ENCODE measurements around the gene HTR1E.

Gene HTR1E

GRCh38 chr6:87016772-87017171 lies 79.4 kb downstream of the HTR1E start:
- Histone ChIP-seq H3K4me3 (ENCODE audit: control insufficient read depth in 1 of 7, extremely low read depth in 1 of 7, insufficient read depth in 4 of 7, low read depth in 2 of 7, low read length in 6 of 7) (no peak overlapping the region), H3K27ac (ENCODE audit: insufficient read depth in 1 of 2, low read depth in 1 of 2, low read length in 2 of 2, poor library complexity in 1 of 2, severe bottlenecking in 2 of 2) (no peak overlapping the region), H3K36me3 (ENCODE audit: control insufficient read depth in 4 of 4, insufficient read depth in 4 of 4, low read length in 3 of 4) (no peaks in the 10 kb centered on the region), H3K4me1 (ENCODE audit: control extremely low read depth in 1 of 4, control insufficient read depth in 4 of 4, insufficient read depth in 4 of 4, low read length in 3 of 4) (no peaks in the 10 kb centered on the region), H3K9me3 (ENCODE audit: control extremely low read depth in 1 of 5, control insufficient read depth in 4 of 5, insufficient read depth in 2 of 5, low read depth in 1 of 5, low read length in 4 of 5) (peaks cover 0 to 2% (median 0%) of the 10 kb centered on the region in 5 experiments), H3K27me3 (replicated peaks in 2 of 5; ENCODE audit: control insufficient read depth in 4 of 5, insufficient read depth in 5 of 5, low read length in 4 of 5) (no peaks in the 10 kb centered on the region)
- no peak for DNase-seq
- ChIA-PET POLR2A (no interaction called here), CTCF (no interaction called here)
- WGBS (ENCODE audit: insufficient coverage): 20% methylated on average over 1 of the region's 2 CpGs

GRCh38 chr6:87027021-87027420 lies 89.7 kb downstream of the HTR1E start:
- DNase-seq: no peak
- Histone ChIP-seq H3K4me3 (ENCODE audit: control insufficient read depth in 1 of 7, extremely low read depth in 1 of 7, insufficient read depth in 4 of 7, low read depth in 2 of 7, low read length in 6 of 7) (no peak overlapping the region), H3K36me3 (ENCODE audit: control insufficient read depth in 4 of 4, insufficient read depth in 4 of 4, low read length in 3 of 4) (no peaks in the 10 kb centered on the region), H3K27me3 (replicated peaks in 2 of 5; ENCODE audit: control insufficient read depth in 4 of 5, insufficient read depth in 5 of 5, low read length in 4 of 5) (peaks cover 0 to 4% (median 0%) of the 10 kb centered on the region in 5 experiments), H3K4me1 (ENCODE audit: control extremely low read depth in 1 of 4, control insufficient read depth in 4 of 4, insufficient read depth in 4 of 4, low read length in 3 of 4) (no peaks in the 10 kb centered on the region), H3K9me3 (ENCODE audit: control extremely low read depth in 1 of 5, control insufficient read depth in 4 of 5, insufficient read depth in 2 of 5, low read depth in 1 of 5, low read length in 4 of 5) (no peaks in the 10 kb centered on the region), H3K27ac (ENCODE audit: insufficient read depth in 1 of 2, low read depth in 1 of 2, low read length in 2 of 2, poor library complexity in 1 of 2, severe bottlenecking in 2 of 2) (no peak overlapping the region)
- POLR2A ChIA-PET: no interaction called here
- WGBS (ENCODE audit: insufficient coverage): 92% methylated on average over 2 of the region's 2 CpGs
- CTCF ChIA-PET: no interaction called here

GRCh38 chr6:87029711-87030314 lies 92.5 kb downstream of the HTR1E start:
- H3K4me1 ChIP-seq (ENCODE audit: control extremely low read depth in 1 of 4, control insufficient read depth in 4 of 4, insufficient read depth in 4 of 4, low read length in 3 of 4): no peaks in the 10 kb centered on the region
- no peak overlapping the region for H3K4me3 ChIP-seq (ENCODE audit: control insufficient read depth in 1 of 7, extremely low read depth in 1 of 7, insufficient read depth in 4 of 7, low read depth in 2 of 7, low read length in 6 of 7)
- ChIA-PET POLR2A (no interaction called here), CTCF (no interaction called here)
- DNase-seq: peak; percentile 25 to 53 (median 46)
- no peak overlapping the region for H3K27ac ChIP-seq (ENCODE audit: insufficient read depth in 1 of 2, low read depth in 1 of 2, low read length in 2 of 2, poor library complexity in 1 of 2, severe bottlenecking in 2 of 2)
- no peaks in the 10 kb centered on the region for H3K36me3 ChIP-seq (ENCODE audit: control insufficient read depth in 4 of 4, insufficient read depth in 4 of 4, low read length in 3 of 4)
- WGBS (ENCODE audit: insufficient coverage): no CpG with 5 or more reads among the region's 3 CpGs
- H3K27me3 ChIP-seq (replicated peaks in 2 of 5; ENCODE audit: control insufficient read depth in 4 of 5, insufficient read depth in 5 of 5, low read length in 4 of 5): peaks cover 0 to 2% (median 0%) of the 10 kb centered on the region in 5 experiments
- peaks cover 0 to 2% (median 0%) of the 10 kb centered on the region in 5 experiments for H3K9me3 ChIP-seq (ENCODE audit: control extremely low read depth in 1 of 5, control insufficient read depth in 4 of 5, insufficient read depth in 2 of 5, low read depth in 1 of 5, low read length in 4 of 5)

- CTCF ChIA-PET: no interaction called here
- POLR2A ChIA-PET: no interaction called here
- Histone ChIP-seq H3K36me3 (ENCODE audit: control insufficient read depth in 4 of 4, insufficient read depth in 4 of 4, low read length in 3 of 4) (no peaks in the 10 kb centered on the region), H3K4me1 (ENCODE audit: control extremely low read depth in 1 of 4, control insufficient read depth in 4 of 4, insufficient read depth in 4 of 4, low read length in 3 of 4) (no peaks in the 10 kb centered on the region), H3K27me3 (replicated peaks in 2 of 5; ENCODE audit: control insufficient read depth in 4 of 5, insufficient read depth in 5 of 5, low read length in 4 of 5) (peaks cover 0 to 5% (median 0%) of the 10 kb centered on the region in 5 experiments), H3K4me3 (ENCODE audit: control insufficient read depth in 1 of 7, extremely low read depth in 1 of 7, insufficient read depth in 4 of 7, low read depth in 2 of 7, low read length in 6 of 7) (no peak overlapping the region), H3K27ac (ENCODE audit: insufficient read depth in 1 of 2, low read depth in 1 of 2, low read length in 2 of 2, poor library complexity in 1 of 2, severe bottlenecking in 2 of 2) (no peak overlapping the region), H3K9me3 (ENCODE audit: control extremely low read depth in 1 of 5, control insufficient read depth in 4 of 5, insufficient read depth in 2 of 5, low read depth in 1 of 5, low read length in 4 of 5) (peaks cover 0 to 7% (median 0%) of the 10 kb centered on the region in 5 experiments)
- 100% methylated on average over 4 of the region's 4 CpGs for WGBS (ENCODE audit: insufficient coverage)
- DNase-seq: no peak
Measured at GRCh38 chr6:87040729-87041128, 103.4 kb downstream of the HTR1E start.

GRCh38 chr6:87045521-87046075 lies 108.3 kb downstream of the HTR1E start:
- CTCF ChIA-PET: interaction anchor here (1.2 kb wide), 1 partner anchor 17 kb away, joined by 5 read pairs; no protein-coding TSS in a partner anchor
- WGBS (ENCODE audit: insufficient coverage): 74% methylated on average over 5 of the region's 5 CpGs
- H3K27me3 ChIP-seq (replicated peaks in 2 of 5; ENCODE audit: control insufficient read depth in 4 of 5, insufficient read depth in 5 of 5, low read length in 4 of 5): peaks cover 0 to 2% (median 0%) of the 10 kb centered on the region in 5 experiments
- no peak for DNase-seq
- peaks cover 0 to 7% (median 0%) of the 10 kb centered on the region in 5 experiments for H3K9me3 ChIP-seq (ENCODE audit: control extremely low read depth in 1 of 5, control insufficient read depth in 4 of 5, insufficient read depth in 2 of 5, low read depth in 1 of 5, low read length in 4 of 5)
- no peak overlapping the region for H3K4me3 ChIP-seq (ENCODE audit: control insufficient read depth in 1 of 7, extremely low read depth in 1 of 7, insufficient read depth in 4 of 7, low read depth in 2 of 7, low read length in 6 of 7)
- H3K36me3 ChIP-seq (ENCODE audit: control insufficient read depth in 4 of 4, insufficient read depth in 4 of 4, low read length in 3 of 4): no peaks in the 10 kb centered on the region
- no peak overlapping the region for H3K27ac ChIP-seq (ENCODE audit: insufficient read depth in 1 of 2, low read depth in 1 of 2, low read length in 2 of 2, poor library complexity in 1 of 2, severe bottlenecking in 2 of 2)
- POLR2A ChIA-PET: no interaction called here
- H3K4me1 ChIP-seq (ENCODE audit: control extremely low read depth in 1 of 4, control insufficient read depth in 4 of 4, insufficient read depth in 4 of 4, low read length in 3 of 4): no peaks in the 10 kb centered on the region

- Histone ChIP-seq H3K9me3 (ENCODE audit: control extremely low read depth in 1 of 5, control insufficient read depth in 4 of 5, insufficient read depth in 2 of 5, low read depth in 1 of 5, low read length in 4 of 5) (no peaks in the 10 kb centered on the region), H3K36me3 (ENCODE audit: control insufficient read depth in 4 of 4, insufficient read depth in 4 of 4, low read length in 3 of 4) (no peaks in the 10 kb centered on the region), H3K27me3 (replicated peaks in 2 of 5; ENCODE audit: control insufficient read depth in 4 of 5, insufficient read depth in 5 of 5, low read length in 4 of 5) (no peaks in the 10 kb centered on the region), H3K4me3 (ENCODE audit: control insufficient read depth in 1 of 7, extremely low read depth in 1 of 7, insufficient read depth in 4 of 7, low read depth in 2 of 7, low read length in 6 of 7) (no peak overlapping the region), H3K4me1 (ENCODE audit: control extremely low read depth in 1 of 4, control insufficient read depth in 4 of 4, insufficient read depth in 4 of 4, low read length in 3 of 4) (no peaks in the 10 kb centered on the region), H3K27ac (ENCODE audit: insufficient read depth in 1 of 2, low read depth in 1 of 2, low read length in 2 of 2, poor library complexity in 1 of 2, severe bottlenecking in 2 of 2) (no peak overlapping the region)
- no peak for DNase-seq
- POLR2A ChIA-PET: no interaction called here
- CTCF ChIA-PET: no interaction called here
- 90% methylated on average over 1 of the region's 1 CpG for WGBS (ENCODE audit: insufficient coverage)
Measured at GRCh38 chr6:87049779-87050178, 112.5 kb downstream of the HTR1E start.

- CTCF ChIA-PET: interaction anchor here (0.9 to 1.0 kb wide), 2 partner anchors 13 to 25 kb away, joined by 3 to 4 read pairs; no protein-coding TSS in a partner anchor
- H3K4me3 ChIP-seq (ENCODE audit: control insufficient read depth in 1 of 7, extremely low read depth in 1 of 7, insufficient read depth in 4 of 7, low read depth in 2 of 7, low read length in 6 of 7): no peak overlapping the region
- POLR2A ChIA-PET: no interaction called here
- H3K4me1 ChIP-seq (ENCODE audit: control extremely low read depth in 1 of 4, control insufficient read depth in 4 of 4, insufficient read depth in 4 of 4, low read length in 3 of 4): no peaks in the 10 kb centered on the region
- H3K9me3 ChIP-seq (ENCODE audit: control extremely low read depth in 1 of 5, control insufficient read depth in 4 of 5, insufficient read depth in 2 of 5, low read depth in 1 of 5, low read length in 4 of 5): no peaks in the 10 kb centered on the region
- no peak overlapping the region for H3K27ac ChIP-seq (ENCODE audit: insufficient read depth in 1 of 2, low read depth in 1 of 2, low read length in 2 of 2, poor library complexity in 1 of 2, severe bottlenecking in 2 of 2)
- no peaks in the 10 kb centered on the region for H3K36me3 ChIP-seq (ENCODE audit: control insufficient read depth in 4 of 4, insufficient read depth in 4 of 4, low read length in 3 of 4)
- no peak for DNase-seq
- H3K27me3 ChIP-seq (replicated peaks in 2 of 5; ENCODE audit: control insufficient read depth in 4 of 5, insufficient read depth in 5 of 5, low read length in 4 of 5): no peaks in the 10 kb centered on the region
- no CpG with 5 or more reads among the region's 1 CpG for WGBS (ENCODE audit: insufficient coverage)
Measured at GRCh38 chr6:87053312-87053711, 116.0 kb downstream of the HTR1E start.
